HepG2 (cell line): ENCODE results near the gene CAMK2D. TPM values are rescaled to one million over a fixed set of nuclear protein-coding genes. Genes with fewer than 3 reads are reported as not detected.

Experiments used
- CEBPB ChIP-seq: IDR thresholded peaks from 2 replicates; pipeline ENCODE4 v1.6.1; 2011; ENCODE audit warnings: low read depth, low read length, improper control_type of control experiment, borderline replicate concordance
- EP300 ChIP-seq, 3 experiments: sonication (generic) in 1 of 3; formaldehyde crosslinking in 1 of 3; IDR thresholded peaks; 2 replicates each; pipeline versions ENCODE4 v1.5.1 to v1.6.1; 2011 to 2020; ENCODE audit warnings: low read depth in 2 of 3, low read length in 2 of 3, borderline replicate concordance in 1 of 3, improper control_type of control experiment in 1 of 3, mild to moderate bottlenecking in 1 of 3, missing genetic modification reagents in 1 of 3, moderate library complexity in 1 of 3
- GATAD2A ChIP-seq: IDR thresholded peaks from 2 replicates; pipeline ENCODE4 v1.6.1; 2016
- GTF3A ChIP-seq: sonication (generic); formaldehyde crosslinking; conservative IDR thresholded peaks from 2 replicates; pipeline ENCODE4 v1.4.0; 2020; ENCODE audit warnings: mild to moderate bottlenecking, missing genetic modification reagents
- HMGA1 ChIP-seq: sonication (generic); formaldehyde crosslinking; conservative IDR thresholded peaks from 2 replicates; pipeline ENCODE4 v1.4.0; 2020; ENCODE audit warnings: missing genetic modification reagents
- KLF16 ChIP-seq, 2 experiments: sonication (generic) in 1 of 2; formaldehyde crosslinking in 1 of 2; IDR thresholded peaks; 2 replicates each; pipeline versions ENCODE4 v1.6.1 to v1.8.0; 2016 to 2023; ENCODE audit warnings: missing genetic modification reagents in 2 of 2, missing compliant biosample characterization in 1 of 2
- MED1 ChIP-seq: sonication (generic); formaldehyde crosslinking; IDR thresholded peaks from 2 replicates; pipeline ENCODE4 v1.4.0; 2020; ENCODE audit warnings: missing genetic modification reagents
- PHF8 ChIP-seq: sonication (generic); formaldehyde crosslinking; IDR thresholded peaks from 2 replicates; pipeline ENCODE4 v1.5.0; 2020; ENCODE audit warnings: missing genetic modification reagents
- REPIN1 ChIP-seq: sonication (generic); formaldehyde crosslinking; IDR thresholded peaks from 2 replicates; pipeline ENCODE4 v1.8.0; 2022; ENCODE audit warnings: missing genetic modification reagents, low read depth, mild to moderate bottlenecking, borderline replicate concordance
- ZMYM4 ChIP-seq: sonication (generic); formaldehyde crosslinking; IDR thresholded peaks from 2 replicates; pipeline ENCODE4 v1.8.1; 2023; ENCODE audit warnings: mild to moderate bottlenecking, missing genetic modification reagents
- ZNF224 ChIP-seq: sonication (generic); formaldehyde crosslinking; IDR thresholded peaks from 2 replicates; pipeline ENCODE4 v1.5.0; 2020; ENCODE audit warnings: mild to moderate bottlenecking, missing genetic modification reagents
- ZNF235 ChIP-seq: sonication (generic); formaldehyde crosslinking; IDR thresholded peaks from 2 replicates; pipeline ENCODE4 v1.8.1; 2023; ENCODE audit warnings: mild to moderate bottlenecking, missing genetic modification reagents, borderline replicate concordance
- ZNF383 ChIP-seq: sonication (generic); formaldehyde crosslinking; IDR thresholded peaks from 2 replicates; pipeline ENCODE4 v1.4.0; 2020; ENCODE audit warnings: missing genetic modification reagents, mild to moderate bottlenecking, borderline replicate concordance
- ZNF543 ChIP-seq: sonication (generic); formaldehyde crosslinking; IDR thresholded peaks from 2 replicates; pipeline ENCODE4 v1.4.0; 2020; ENCODE audit warnings: mild to moderate bottlenecking, missing genetic modification reagents
- ZNF558 ChIP-seq: sonication (generic); formaldehyde crosslinking; IDR thresholded peaks from 2 replicates; pipeline ENCODE4 v1.9.0; 2022; ENCODE audit warnings: mild to moderate bottlenecking, missing genetic modification reagents, borderline replicate concordance
- ZSCAN29 ChIP-seq: sonication (generic); formaldehyde crosslinking; conservative IDR thresholded peaks from 2 replicates; pipeline ENCODE4 v1.4.0; 2020; ENCODE audit warnings: mild to moderate bottlenecking, missing genetic modification reagents
- polyA plus RNA-seq, 8 experiments: library from polyadenylated mRNA; depleted of rRNA in 3 of 8; stranded (reverse) in 7 of 8; unstranded in 1 of 8; fragments of >200 nt; fragmentation: Illumina TruSeq in 4 of 8; extraction: Trizol in 4 of 8; gene quantifications; 2 replicates each; pipeline versions ENCODE4 v1.2.1 to v1.2.3, GENCODE V29; 2011 to 2016; ENCODE audit warnings: low read depth in 4 of 8, missing spikeins in 1 of 8, mixed read lengths in 1 of 8; ENCODE audit not compliant: insufficient read depth in 1 of 8
- total RNA-seq, 5 experiments: library from RNA; depleted of rRNA; stranded (reverse); fragments of >200 nt; fragmentation: Illumina TruSeq; extraction: Trizol; gene quantifications; 2 replicates each; pipeline ENCODE4 v1.2.3, GENCODE V29; 2016; ENCODE audit warnings: low read depth in 1 of 5
- TF ChIP-seq, protein P1 (sequence below): IDR thresholded peaks from 2 replicates; pipeline ENCODE4 v1.4.0; 2020; ENCODE audit warnings: mild to moderate bottlenecking, missing genetic modification reagents
- TF ChIP-seq, protein P2 (sequence below): IDR thresholded peaks from 2 replicates; pipeline ENCODE4 v1.6.1; 2016; ENCODE audit warnings: low read depth, borderline replicate concordance

The CAMK2D gene
- total and polyA plus RNA-seq, 2 of the 13 experiments (the other 11 are each of a cell fraction or from before 2014, with no cell fraction given), result 18.0 to 65.4 TPM

DNA sequence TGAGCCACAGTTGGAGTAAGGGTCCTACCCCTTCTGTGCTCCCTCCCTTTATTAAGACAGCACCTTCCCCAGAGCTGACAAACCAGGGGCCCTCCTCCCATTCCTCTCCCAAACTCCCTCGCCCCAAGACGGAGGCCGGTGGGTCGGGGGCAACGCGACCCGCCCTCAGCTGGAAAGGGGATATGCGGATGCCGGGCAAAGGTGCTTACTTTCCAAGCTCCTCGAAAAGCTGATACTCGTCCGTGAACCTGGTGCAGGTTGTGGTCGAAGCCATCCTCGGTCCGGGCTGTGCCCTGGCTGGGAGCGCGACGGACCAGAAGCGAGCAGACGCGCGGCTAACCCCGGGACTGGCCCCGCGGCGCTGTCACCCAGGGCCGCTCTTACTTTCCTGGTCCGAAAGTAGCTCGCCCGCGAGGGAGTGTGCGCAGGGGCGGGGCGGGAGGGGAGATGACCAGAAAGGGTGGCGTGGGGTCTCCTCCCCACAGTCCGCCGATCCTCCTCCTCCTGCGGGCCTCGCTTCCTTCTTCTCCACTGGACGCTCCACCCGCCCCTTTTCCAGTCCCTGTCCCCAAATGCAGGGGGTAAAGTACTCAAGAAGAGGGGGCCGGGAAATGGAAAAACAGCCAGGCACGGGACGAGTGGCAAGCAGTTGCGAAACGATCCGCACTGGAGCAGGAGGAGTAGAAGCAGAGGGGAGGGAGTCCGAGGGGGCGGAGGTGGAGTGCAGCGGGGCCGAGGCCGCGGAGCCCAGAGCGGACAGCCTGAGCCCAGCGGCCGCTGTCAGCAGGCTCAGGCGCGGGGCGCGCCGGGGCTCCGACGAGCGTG, 531 bp downstream of the CAMK2D start (continued):
- TF ChIP-seq ZMYM4 (CRISPR knock-in tag) (peak; percentile 52; the same call in 1 of the 2 replicates), ZNF235 (CRISPR knock-in tag) (no peak), GTF3A (CRISPR knock-in tag) (0 out of 2 replicates have a peak, but pooled peaks have one; percentile 60), ZSCAN29 (CRISPR knock-in tag) (peak; percentile 82), HMGA1 (CRISPR knock-in tag) (no peak), EP300 (IDR thresholded peaks at IDR 0.05; ENCODE audit: low read depth in 2 of 2, low read length in 2 of 2) (no peak; a peak in 1 of 4 replicates), EP300 (CRISPR knock-in tag; IDR thresholded peaks at IDR 0.05; ENCODE audit: borderline replicate concordance) (peak; percentile 9; the same call in 1 of the 2 replicates), PHF8 (CRISPR knock-in tag) (peak; percentile 75), ZNF543 (CRISPR knock-in tag) (peak; percentile 76; the same call in 1 of the 2 replicates), ZNF558 (0 out of 2 replicates have a peak, but pooled peaks have one; percentile 6), GATAD2A (CRISPR knock-in tag) (peak; percentile 28), KLF16 (CRISPR knock-in tag; IDR thresholded peaks at IDR 0.05) (peak in 1 of 2 experiments; percentile 33; a peak in 1 of 4 replicates), CEBPB (peak; percentile 92), REPIN1 (CRISPR knock-in tag) (0 out of 2 replicates have a peak, but pooled peaks have one; percentile 17), MED1 (CRISPR knock-in tag) (no peak; the same call in 1 of the 2 replicates), ZNF383 (CRISPR knock-in tag) (0 out of 2 replicates have a peak, but pooled peaks have one; percentile 12), ZNF224 (CRISPR knock-in tag) (0 out of 2 replicates have a peak, but pooled peaks have one; percentile 38)
- TF ChIP-seq, protein P1, sequence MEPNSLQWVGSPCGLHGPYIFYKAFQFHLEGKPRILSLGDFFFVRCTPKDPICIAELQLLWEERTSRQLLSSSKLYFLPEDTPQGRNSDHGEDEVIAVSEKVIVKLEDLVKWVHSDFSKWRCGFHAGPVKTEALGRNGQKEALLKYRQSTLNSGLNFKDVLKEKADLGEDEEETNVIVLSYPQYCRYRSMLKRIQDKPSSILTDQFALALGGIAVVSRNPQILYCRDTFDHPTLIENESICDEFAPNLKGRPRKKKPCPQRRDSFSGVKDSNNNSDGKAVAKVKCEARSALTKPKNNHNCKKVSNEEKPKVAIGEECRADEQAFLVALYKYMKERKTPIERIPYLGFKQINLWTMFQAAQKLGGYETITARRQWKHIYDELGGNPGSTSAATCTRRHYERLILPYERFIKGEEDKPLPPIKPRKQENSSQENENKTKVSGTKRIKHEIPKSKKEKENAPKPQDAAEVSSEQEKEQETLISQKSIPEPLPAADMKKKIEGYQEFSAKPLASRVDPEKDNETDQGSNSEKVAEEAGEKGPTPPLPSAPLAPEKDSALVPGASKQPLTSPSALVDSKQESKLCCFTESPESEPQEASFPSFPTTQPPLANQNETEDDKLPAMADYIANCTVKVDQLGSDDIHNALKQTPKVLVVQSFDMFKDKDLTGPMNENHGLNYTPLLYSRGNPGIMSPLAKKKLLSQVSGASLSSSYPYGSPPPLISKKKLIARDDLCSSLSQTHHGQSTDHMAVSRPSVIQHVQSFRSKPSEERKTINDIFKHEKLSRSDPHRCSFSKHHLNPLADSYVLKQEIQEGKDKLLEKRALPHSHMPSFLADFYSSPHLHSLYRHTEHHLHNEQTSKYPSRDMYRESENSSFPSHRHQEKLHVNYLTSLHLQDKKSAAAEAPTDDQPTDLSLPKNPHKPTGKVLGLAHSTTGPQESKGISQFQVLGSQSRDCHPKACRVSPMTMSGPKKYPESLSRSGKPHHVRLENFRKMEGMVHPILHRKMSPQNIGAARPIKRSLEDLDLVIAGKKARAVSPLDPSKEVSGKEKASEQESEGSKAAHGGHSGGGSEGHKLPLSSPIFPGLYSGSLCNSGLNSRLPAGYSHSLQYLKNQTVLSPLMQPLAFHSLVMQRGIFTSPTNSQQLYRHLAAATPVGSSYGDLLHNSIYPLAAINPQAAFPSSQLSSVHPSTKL (CRISPR knock-in tag), result 0 out of 2 replicates have a peak, but pooled peaks have one; percentile 8
- TF ChIP-seq, protein P2, sequence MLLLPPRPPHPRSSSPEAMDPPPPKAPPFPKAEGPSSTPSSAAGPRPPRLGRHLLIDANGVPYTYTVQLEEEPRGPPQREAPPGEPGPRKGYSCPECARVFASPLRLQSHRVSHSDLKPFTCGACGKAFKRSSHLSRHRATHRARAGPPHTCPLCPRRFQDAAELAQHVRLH (CRISPR knock-in tag), result 0 out of 2 replicates have a peak, but pooled peaks have one; percentile 14
